Caco-2 (cell line): Measurements from ENCODE around the gene PLPPR1. TPM values are rescaled to one million over a fixed set of nuclear protein-coding genes. Genes with fewer than 3 reads are reported as not detected.

Experiments
- BruUV-seq: library from RNA; stranded (reverse); fragments of 400-500 nt; replicated peaks from 2 replicates; lab custom pipeline; 2021; lab: Mats Ljungman, UMichigan
- CTCF ChIA-PET: fragments of 300-600 bp; sonication (Branson Sonifier 250); formaldehyde crosslinking; loops from one replicate; lab custom pipeline; 2022; ENCODE audit warnings: antibody characterized with exemption; lab: Charles Lee
- POLR2A ChIA-PET: fragments of 300-600 bp; sonication (Branson Sonifier 250); formaldehyde crosslinking; loops from one replicate; lab custom pipeline; 2022; ENCODE audit warnings: antibody characterized with exemption; lab: Charles Lee
- DNase-seq, 2 experiments: peaks; one replicate each; pipeline versions ENCODE4 v3.0.0 to v3.0.0-alpha.2; 2020 to 2022
- H3K27me3 ChIP-seq: replicated peaks from 2 replicates; pipeline ENCODE4 v1.6.0; 2011; ENCODE audit warnings: low read length; ENCODE audit not compliant: control insufficient read depth, insufficient read depth
- H3K36me3 ChIP-seq: 2 replicates; pipeline ENCODE4 v1.5.1; 2011; ENCODE audit warnings: low read length; ENCODE audit not compliant: control insufficient read depth, insufficient read depth
- H3K4me1 ChIP-seq: fragments of 250-450 bp; sonication (Bioruptor Pico); 2 replicates; pipeline ENCODE4 v1.5.1; 2020; ENCODE audit warnings: mild to moderate bottlenecking
- H3K4me3 ChIP-seq: 2 replicates; pipeline ENCODE4 v1.5.1; 2011; ENCODE audit warnings: low read depth, mild to moderate bottlenecking, control low read depth, low read length
- H3K9me3 ChIP-seq: fragments of 250-450 bp; sonication (Bioruptor Pico); 2 replicates; pipeline ENCODE4 v1.5.1; 2020; ENCODE audit warnings: mild to moderate bottlenecking, moderate library complexity
- H3K27ac Mint-ChIP-seq: one replicate; pipeline ENCODE4 v1.8.0; 2022; ENCODE audit warnings: mixed read lengths; ENCODE audit not compliant: unreplicated experiment
- H3K27me3 Mint-ChIP-seq: one replicate; pipeline ENCODE4 v1.8.0; 2022; ENCODE audit warnings: mixed read lengths; ENCODE audit not compliant: insufficient read depth, unreplicated experiment
- H3K36me3 Mint-ChIP-seq: one replicate; pipeline ENCODE4 v1.8.0; 2022; ENCODE audit warnings: mild to moderate bottlenecking, mixed read lengths; ENCODE audit not compliant: insufficient read depth, unreplicated experiment
- H3K4me1 Mint-ChIP-seq: one replicate; pipeline ENCODE4 v1.8.0; 2022; ENCODE audit warnings: low read depth, mixed read lengths; ENCODE audit not compliant: unreplicated experiment
- H3K4me3 Mint-ChIP-seq: one replicate; pipeline ENCODE4 v1.8.0; 2022; ENCODE audit warnings: mild to moderate bottlenecking, moderate library complexity, mixed read lengths; ENCODE audit not compliant: unreplicated experiment
- H3K9me3 Mint-ChIP-seq: one replicate; pipeline ENCODE4 v1.8.0; 2022; ENCODE audit warnings: mixed read lengths; ENCODE audit not compliant: unreplicated experiment
- CTCF ChIP-seq, 2 experiments: fragments of 200-600 bp in 1 of 2; IDR thresholded peaks; 1 replicate in 1 of 2; 2 replicates in 1 of 2; pipeline versions ENCODE4 v1.5.1 to v1.8.0; 2011 to 2022; ENCODE audit warnings: antibody characterized with exemption in 1 of 2, control low read depth in 1 of 2, inconsistent platforms in 1 of 2, low read depth in 1 of 2, low read length in 1 of 2, mild to moderate bottlenecking in 1 of 2, moderate library complexity in 1 of 2; ENCODE audit not compliant: insufficient read depth in 1 of 2, severe bottlenecking in 1 of 2, unreplicated experiment in 1 of 2
- intact Hi-C: fragments of 100-400 bp; cut with micrococcal nuclease; formaldehyde crosslinking; loops from one replicate; pipeline ENCODE4 v1.10.0; 2022; ENCODE audit not compliant: unreplicated experiment
- total RNA-seq: library from RNA; stranded (reverse); gene quantifications from 2 replicates; pipeline ENCODE4 v1.2.3, GENCODE V29; 2022

The PLPPR1 gene
- total RNA-seq, 1 experiment from 2014 or later = not detected

GRCh38 chr9:101022704-101023103 lies 5.8 kb upstream of the PLPPR1 start:
- Histone ChIP-seq H3K4me1 (no peaks in the 10 kb centered on the region), H3K36me3 (no peaks in the 10 kb centered on the region), H3K9me3 (no peaks in the 10 kb centered on the region), H3K4me3 (no peak overlapping the region), H3K27me3 (no peaks in the 10 kb centered on the region)
- H3K36me3 Mint-ChIP-seq = no peaks in the 10 kb centered on the region
- CTCF ChIA-PET = no interaction called here
- H3K4me1 Mint-ChIP-seq = peaks cover under 1% of the 10 kb centered on the region
- intact Hi-C loops = no loop called here
- no peak for DNase-seq
- H3K27ac Mint-ChIP-seq = no peak overlapping the region
- no peak for TF ChIP-seq CTCF (IDR thresholded peaks at IDR 0.05; ENCODE audit: insufficient read depth in 1 of 2, low read depth in 1 of 2, low read length in 1 of 2, severe bottlenecking in 1 of 2, unreplicated experiment in 1 of 2)
- no peaks in the 10 kb centered on the region for H3K9me3 Mint-ChIP-seq
- POLR2A ChIA-PET = no interaction called here
- BruUV-seq = no TSS peak
- H3K4me3 Mint-ChIP-seq = no peak overlapping the region
- peaks cover 7% of the 10 kb centered on the region for H3K27me3 Mint-ChIP-seq

- H3K9me3 Mint-ChIP-seq = no peaks in the 10 kb centered on the region
- TF ChIP-seq CTCF (IDR thresholded peaks at IDR 0.05; ENCODE audit: insufficient read depth in 1 of 2, low read depth in 1 of 2, low read length in 1 of 2, severe bottlenecking in 1 of 2, unreplicated experiment in 1 of 2) = no peak
- peaks cover 2% of the 10 kb centered on the region for H3K27me3 ChIP-seq
- no peak overlapping the region for H3K4me3 ChIP-seq
- 0 out of 2 replicates have a peak, but pooled peaks cover 3% of the 10 kb centered on the region for H3K4me1 ChIP-seq
- H3K9me3 ChIP-seq = no peaks in the 10 kb centered on the region
- ChIA-PET POLR2A (no interaction called here), CTCF (no interaction called here)
- H3K4me1 Mint-ChIP-seq = peaks cover 6% of the 10 kb centered on the region
- H3K36me3 ChIP-seq = no peaks in the 10 kb centered on the region
- peaks cover 16% of the 10 kb centered on the region for H3K27me3 Mint-ChIP-seq
- DNase-seq = no peak
- H3K36me3 Mint-ChIP-seq = no peaks in the 10 kb centered on the region
- intact Hi-C loops = loop anchor here (5.0 kb wide), 2 partner anchors 91 to 424 kb away; no protein-coding TSS in a partner anchor
- no TSS peak for BruUV-seq
- H3K4me3 Mint-ChIP-seq = no peak overlapping the region
- H3K27ac Mint-ChIP-seq = no peak overlapping the region
Measured at GRCh38 chr9:101025940-101026339, 2.6 kb upstream of the PLPPR1 start.

GRCh38 chr9:101026824-101027223 lies 1.7 kb upstream of the PLPPR1 start:
- H3K9me3 Mint-ChIP-seq = no peaks in the 10 kb centered on the region
- BruUV-seq = no TSS peak
- intact Hi-C loops = loop anchor here (5.0 kb wide), 2 partner anchors 90 to 425 kb away; no protein-coding TSS in a partner anchor
- H3K4me3 Mint-ChIP-seq = no peak overlapping the region
- TF ChIP-seq CTCF (IDR thresholded peaks at IDR 0.05; ENCODE audit: insufficient read depth in 1 of 2, low read depth in 1 of 2, low read length in 1 of 2, severe bottlenecking in 1 of 2, unreplicated experiment in 1 of 2) = no peak
- H3K36me3 ChIP-seq = no peaks in the 10 kb centered on the region
- H3K9me3 ChIP-seq = no peaks in the 10 kb centered on the region
- peaks cover 3% of the 10 kb centered on the region for H3K27me3 ChIP-seq
- H3K27ac Mint-ChIP-seq = no peak overlapping the region
- ChIA-PET CTCF (no interaction called here), POLR2A (no interaction called here)
- no peak overlapping the region for H3K4me3 ChIP-seq
- H3K4me1 Mint-ChIP-seq = peaks cover 6% of the 10 kb centered on the region
- H3K36me3 Mint-ChIP-seq = no peaks in the 10 kb centered on the region
- H3K27me3 Mint-ChIP-seq = peaks cover 22% of the 10 kb centered on the region
- H3K4me1 ChIP-seq = 0 out of 2 replicates have a peak, but pooled peaks cover 3% of the 10 kb centered on the region
- DNase-seq = no peak
